ENCODE data around the gene IFITM1. TPM values are rescaled to one million over a fixed set of nuclear protein-coding genes. Genes with fewer than 3 reads are reported as not detected.

IFITM1 gene
- polyA plus RNA-seq, 1 donor from 2014 or later = 0.35 TPM

- no peaks in the 10 kb centered on the region for H3K9me2 ChIP-seq (ENCODE audit: insufficient read depth, low read length)
- no peaks in the 10 kb centered on the region for H3K36me3 ChIP-seq (ENCODE audit: insufficient read depth, low read length)
- H3F3A ChIP-seq (ENCODE audit: insufficient read depth, low read length, poor library complexity, severe bottlenecking) = no peaks in the 10 kb centered on the region
- H3K9me3 ChIP-seq (ENCODE audit: low read length) = no peaks in the 10 kb centered on the region
- no peaks in the 10 kb centered on the region for H3K79me2 ChIP-seq (replicated peaks; ENCODE audit: insufficient read depth, low read length)
- no peaks in the 10 kb centered on the region for H3K27me3 ChIP-seq (ENCODE audit: insufficient read depth, low read depth, low read length)
- H3K9ac ChIP-seq (ENCODE audit: low read length) = peak overlapping the region; percentile 56
- TF ChIP-seq CTCF (IDR thresholded peaks at IDR 0.05; ENCODE audit: poor library complexity, severe bottlenecking) (no peak), TAF1 (IDR thresholded peaks at IDR 0.05; ENCODE audit: low read depth) (no peak), POLR2AphosphoS5 (IDR thresholded peaks at IDR 0.05) (no peak), RAD21 (conservative IDR thresholded peaks at IDR 0.05) (no peak)
- TF ChIP-seq, protein P1, sequence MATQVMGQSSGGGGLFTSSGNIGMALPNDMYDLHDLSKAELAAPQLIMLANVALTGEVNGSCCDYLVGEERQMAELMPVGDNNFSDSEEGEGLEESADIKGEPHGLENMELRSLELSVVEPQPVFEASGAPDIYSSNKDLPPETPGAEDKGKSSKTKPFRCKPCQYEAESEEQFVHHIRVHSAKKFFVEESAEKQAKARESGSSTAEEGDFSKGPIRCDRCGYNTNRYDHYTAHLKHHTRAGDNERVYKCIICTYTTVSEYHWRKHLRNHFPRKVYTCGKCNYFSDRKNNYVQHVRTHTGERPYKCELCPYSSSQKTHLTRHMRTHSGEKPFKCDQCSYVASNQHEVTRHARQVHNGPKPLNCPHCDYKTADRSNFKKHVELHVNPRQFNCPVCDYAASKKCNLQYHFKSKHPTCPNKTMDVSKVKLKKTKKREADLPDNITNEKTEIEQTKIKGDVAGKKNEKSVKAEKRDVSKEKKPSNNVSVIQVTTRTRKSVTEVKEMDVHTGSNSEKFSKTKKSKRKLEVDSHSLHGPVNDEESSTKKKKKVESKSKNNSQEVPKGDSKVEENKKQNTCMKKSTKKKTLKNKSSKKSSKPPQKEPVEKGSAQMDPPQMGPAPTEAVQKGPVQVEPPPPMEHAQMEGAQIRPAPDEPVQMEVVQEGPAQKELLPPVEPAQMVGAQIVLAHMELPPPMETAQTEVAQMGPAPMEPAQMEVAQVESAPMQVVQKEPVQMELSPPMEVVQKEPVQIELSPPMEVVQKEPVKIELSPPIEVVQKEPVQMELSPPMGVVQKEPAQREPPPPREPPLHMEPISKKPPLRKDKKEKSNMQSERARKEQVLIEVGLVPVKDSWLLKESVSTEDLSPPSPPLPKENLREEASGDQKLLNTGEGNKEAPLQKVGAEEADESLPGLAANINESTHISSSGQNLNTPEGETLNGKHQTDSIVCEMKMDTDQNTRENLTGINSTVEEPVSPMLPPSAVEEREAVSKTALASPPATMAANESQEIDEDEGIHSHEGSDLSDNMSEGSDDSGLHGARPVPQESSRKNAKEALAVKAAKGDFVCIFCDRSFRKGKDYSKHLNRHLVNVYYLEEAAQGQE (IDR thresholded peaks at IDR 0.05; ENCODE audit: borderline replicate concordance) = peak; percentile 85
- H3K4me3 ChIP-seq (ENCODE audit: low read length) = peak overlapping the region; percentile 64
- no peak overlapping the region for H3K27ac ChIP-seq (ENCODE audit: low read length)
- no peak overlapping the region for H2AFZ ChIP-seq (ENCODE audit: low read depth, low read length)
- H3K4me2 ChIP-seq (ENCODE audit: low read length) = no peak overlapping the region
- H4K20me1 ChIP-seq (ENCODE audit: insufficient read depth) = no peaks in the 10 kb centered on the region
Observed at GRCh38 chr11:355581-356458, 42.0 kb downstream of the IFITM1 start.

DNA sequence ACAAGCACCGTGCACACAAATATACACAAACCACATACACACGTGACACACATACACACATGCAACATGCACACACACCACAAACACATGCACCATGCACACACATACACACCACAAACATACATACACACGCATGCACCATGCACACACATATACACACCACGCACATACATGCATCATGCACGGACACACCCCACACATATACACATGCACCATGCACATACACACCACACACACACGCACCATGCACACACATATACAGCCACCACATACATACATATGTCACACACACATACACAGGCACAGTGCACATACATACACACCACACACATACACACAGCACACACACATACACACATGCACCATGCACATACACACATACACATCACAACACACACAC is 42.8 kb downstream of the IFITM1 start:
- no peaks in the 10 kb centered on the region for H3K36me3 ChIP-seq (ENCODE audit: insufficient read depth, low read length)
- H3K27ac ChIP-seq (ENCODE audit: low read length) = no peak overlapping the region
- H3K9me3 ChIP-seq (ENCODE audit: low read length) = no peaks in the 10 kb centered on the region
- H3K4me2 ChIP-seq (ENCODE audit: low read length) = no peak overlapping the region
- no peaks in the 10 kb centered on the region for H3F3A ChIP-seq (ENCODE audit: insufficient read depth, low read length, poor library complexity, severe bottlenecking)
- no peak overlapping the region for H2AFZ ChIP-seq (ENCODE audit: low read depth, low read length)
- no peaks in the 10 kb centered on the region for H4K20me1 ChIP-seq (ENCODE audit: insufficient read depth)
- no peaks in the 10 kb centered on the region for H3K9me2 ChIP-seq (ENCODE audit: insufficient read depth, low read length)
- TF ChIP-seq MXI1 (conservative IDR thresholded peaks at IDR 0.05; ENCODE audit: poor library complexity, severe bottlenecking) (no peak), RAD21 (conservative IDR thresholded peaks at IDR 0.05) (no peak), POLR2AphosphoS5 (IDR thresholded peaks at IDR 0.05) (no peak), EZH2 (IDR thresholded peaks at IDR 0.05; ENCODE audit: borderline replicate concordance, insufficient read depth, low read length, poor library complexity, severe bottlenecking) (no peak), EP300 (conservative IDR thresholded peaks at IDR 0.05; ENCODE audit: poor library complexity, severe bottlenecking) (no peak)
- no peaks in the 10 kb centered on the region for H3K79me2 ChIP-seq (replicated peaks; ENCODE audit: insufficient read depth, low read length)
- no peaks in the 10 kb centered on the region for H3K27me3 ChIP-seq (ENCODE audit: insufficient read depth, low read depth, low read length)
- H3K9ac ChIP-seq (ENCODE audit: low read length) = no peak overlapping the region
- H3K4me3 ChIP-seq (ENCODE audit: low read length) = no peak overlapping the region

All from neural cell (in vitro differentiated cells).